ENCODE data around the gene SYT8.
"Not testable (repeated sequence)": the region's sequence is repeated elsewhere in the genome, so short reads cannot be mapped to it uniquely, and the experiment has no call there.

SYT8 gene

DNA sequence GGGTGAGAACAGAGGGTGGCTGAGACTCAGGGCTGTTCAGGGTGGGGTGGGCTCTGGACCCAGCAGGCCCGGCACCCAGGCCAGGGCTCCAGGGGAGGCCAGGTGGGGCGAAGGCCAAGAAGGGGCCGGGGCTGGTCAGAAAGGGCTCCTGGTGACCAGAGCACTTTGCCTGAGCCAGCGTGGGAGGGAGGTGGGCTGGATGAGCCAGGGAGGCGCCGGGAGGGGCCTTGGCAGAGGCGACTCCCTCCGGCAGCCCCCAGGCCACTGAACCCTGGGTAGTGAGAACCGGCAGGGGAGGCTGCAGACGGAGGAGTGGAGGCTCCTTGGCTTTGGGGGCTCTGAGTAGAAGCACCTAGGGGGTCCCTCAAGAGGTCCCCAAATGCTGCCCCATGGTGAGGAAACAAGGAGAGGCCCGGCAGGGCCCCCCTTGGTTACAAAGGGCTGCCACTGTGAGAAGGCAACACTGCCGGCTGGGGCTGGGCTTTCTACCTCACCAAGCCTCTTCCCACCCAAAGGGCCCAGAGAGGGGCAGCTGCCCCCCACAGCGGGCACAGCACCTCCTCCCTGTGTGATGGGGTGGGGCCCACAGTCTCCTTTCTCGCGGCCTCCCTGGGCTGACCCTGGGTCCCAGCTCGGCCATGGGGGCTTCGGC is 39.8 kb downstream of the SYT8 start:
- DNase-seq = not testable (repeated sequence)

DNA sequence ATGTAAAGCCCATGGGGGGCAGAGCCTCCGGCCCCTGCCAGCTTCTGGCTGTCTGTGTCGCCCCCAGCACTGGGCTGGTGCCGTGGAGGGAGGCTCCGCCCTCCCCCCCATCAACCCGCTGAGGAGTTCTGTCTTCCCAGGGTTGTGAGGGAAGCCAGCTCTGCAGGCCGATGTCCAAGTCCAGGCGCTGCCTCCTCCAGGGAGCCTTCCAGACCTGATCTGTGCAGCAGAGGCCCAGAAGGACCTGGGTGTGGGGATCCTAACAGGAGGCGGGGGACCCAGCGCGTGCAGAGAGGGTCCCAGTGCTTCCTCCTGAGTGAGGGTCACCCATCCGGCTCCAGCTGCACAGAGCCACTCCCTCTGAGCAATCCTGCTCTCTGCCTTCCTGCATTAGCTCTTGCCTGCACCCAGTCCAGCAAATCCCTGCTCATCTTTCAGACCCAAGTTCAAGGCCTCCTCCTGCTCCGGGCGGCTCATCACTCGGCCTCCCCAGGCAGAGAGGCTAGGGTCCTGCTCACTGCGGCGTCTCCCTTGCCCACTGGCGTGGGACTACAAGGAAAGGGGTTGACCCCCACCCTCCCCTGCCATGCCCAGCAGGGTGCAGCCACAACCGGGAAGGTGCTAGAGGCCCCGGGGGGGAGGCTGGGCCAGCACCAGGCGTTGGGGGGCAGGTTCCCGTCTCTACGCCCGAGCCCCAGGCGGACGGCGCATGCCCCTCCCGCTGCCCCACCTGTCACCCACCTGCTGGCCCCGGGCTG is 40.5 kb downstream of the SYT8 start:
- no peak for DNase-seq

DNA sequence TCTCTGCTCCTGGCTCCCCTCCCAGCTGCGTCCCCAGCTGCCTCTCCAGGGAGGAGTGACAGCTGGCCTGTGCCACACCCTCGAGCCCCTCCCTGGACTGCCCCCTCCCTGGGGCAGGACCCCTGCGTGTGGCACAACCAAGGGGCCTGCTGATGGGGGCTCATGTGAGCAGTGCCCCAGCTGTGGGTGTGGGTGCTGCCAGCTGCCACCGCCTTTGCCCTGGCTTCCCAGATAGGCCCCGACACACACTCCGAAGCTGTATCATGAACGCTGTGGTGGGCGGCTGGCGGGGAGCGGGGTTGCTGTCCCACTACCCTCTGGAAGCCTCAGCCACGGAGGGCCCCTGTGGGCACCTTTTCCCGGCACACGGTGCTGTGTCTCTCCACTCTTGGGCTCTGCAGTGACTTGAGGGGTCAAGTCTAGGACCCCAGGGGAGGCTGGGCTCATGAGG is 41.1 kb downstream of the SYT8 start:
- not testable (repeated sequence) for DNase-seq

DNA sequence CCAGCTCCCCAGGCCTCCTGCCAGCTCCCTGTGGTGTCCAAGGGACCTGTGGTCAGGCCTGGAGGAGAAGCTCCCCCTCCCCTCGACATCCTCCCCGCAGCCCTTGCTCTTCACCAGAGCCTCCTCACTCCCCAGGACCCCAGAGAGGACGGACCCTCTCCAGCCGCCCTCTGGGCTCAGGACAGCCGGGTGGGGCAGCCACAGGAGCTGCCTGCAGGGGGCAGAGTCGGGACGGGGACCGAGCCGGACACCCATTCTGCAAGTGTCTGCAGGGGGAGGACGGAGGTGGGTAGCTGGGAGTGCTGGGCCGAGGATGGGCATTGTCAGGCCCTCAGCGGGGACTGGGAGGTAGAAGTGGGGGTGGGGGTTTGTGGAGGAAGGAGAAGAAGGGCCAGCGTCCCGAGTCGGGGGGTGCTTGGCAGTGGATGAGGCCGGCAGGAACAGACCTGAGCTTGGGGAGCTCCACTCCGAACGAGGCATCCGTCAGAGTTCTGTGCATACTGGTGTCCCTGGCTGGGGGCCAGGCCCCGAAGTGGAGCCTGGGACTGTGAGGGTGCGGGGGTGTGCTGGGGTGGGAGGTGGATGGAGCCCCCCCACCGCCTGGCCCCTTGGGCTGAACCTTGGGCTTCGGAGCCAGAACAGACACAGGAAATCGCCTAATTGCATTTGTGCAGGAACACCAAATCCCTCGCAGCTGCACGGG is 41.7 kb downstream of the SYT8 start:
- DNase-seq = peak in 2 of 4 experiments; percentile 59 to 67

DNA sequence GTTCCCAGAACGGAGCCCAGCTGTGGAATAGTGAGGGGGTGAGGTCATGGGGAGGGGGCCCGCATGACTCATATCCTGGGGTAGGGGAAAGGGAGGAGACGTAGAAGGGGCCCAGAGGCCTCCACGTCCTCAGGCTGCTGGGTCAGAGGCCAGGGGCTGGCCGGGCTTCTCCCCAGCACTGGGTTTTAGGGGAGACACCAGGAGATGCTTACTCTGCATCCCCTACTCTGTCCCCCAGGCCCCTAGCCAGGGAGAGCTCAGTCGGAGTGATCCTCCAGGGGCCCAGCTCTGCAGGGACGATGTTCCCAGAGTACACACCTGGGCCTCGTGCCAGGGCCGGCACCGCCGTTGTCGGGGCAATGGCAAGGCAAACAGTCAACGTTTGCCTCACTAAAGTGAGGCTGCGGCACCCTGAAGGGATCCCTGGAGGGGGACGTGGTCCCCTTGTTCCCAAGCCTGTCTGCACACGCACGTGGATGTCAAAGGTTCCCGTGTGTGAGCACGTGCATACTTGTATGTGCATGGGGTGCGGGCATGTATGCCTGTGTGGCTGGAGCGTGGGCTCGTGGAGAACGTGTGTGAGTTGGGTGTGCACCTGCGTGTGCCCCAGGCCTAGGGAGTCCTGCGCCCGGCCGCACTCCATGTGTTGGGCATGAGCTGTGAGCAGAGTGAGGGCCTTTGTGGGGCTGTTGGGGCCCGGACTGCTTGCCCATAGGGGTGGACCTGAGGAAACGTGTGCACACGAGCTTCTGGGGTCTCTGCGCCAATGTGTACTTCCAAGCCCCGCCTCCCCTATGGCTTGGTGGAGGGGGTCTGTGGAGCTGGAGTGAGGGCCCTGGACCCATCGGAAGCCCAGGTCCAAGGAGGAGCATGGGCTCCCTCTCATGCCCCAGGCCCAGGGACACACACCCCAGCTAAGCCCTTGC is 42.7 kb downstream of the SYT8 start:
- DNase-seq = no peak

DNA sequence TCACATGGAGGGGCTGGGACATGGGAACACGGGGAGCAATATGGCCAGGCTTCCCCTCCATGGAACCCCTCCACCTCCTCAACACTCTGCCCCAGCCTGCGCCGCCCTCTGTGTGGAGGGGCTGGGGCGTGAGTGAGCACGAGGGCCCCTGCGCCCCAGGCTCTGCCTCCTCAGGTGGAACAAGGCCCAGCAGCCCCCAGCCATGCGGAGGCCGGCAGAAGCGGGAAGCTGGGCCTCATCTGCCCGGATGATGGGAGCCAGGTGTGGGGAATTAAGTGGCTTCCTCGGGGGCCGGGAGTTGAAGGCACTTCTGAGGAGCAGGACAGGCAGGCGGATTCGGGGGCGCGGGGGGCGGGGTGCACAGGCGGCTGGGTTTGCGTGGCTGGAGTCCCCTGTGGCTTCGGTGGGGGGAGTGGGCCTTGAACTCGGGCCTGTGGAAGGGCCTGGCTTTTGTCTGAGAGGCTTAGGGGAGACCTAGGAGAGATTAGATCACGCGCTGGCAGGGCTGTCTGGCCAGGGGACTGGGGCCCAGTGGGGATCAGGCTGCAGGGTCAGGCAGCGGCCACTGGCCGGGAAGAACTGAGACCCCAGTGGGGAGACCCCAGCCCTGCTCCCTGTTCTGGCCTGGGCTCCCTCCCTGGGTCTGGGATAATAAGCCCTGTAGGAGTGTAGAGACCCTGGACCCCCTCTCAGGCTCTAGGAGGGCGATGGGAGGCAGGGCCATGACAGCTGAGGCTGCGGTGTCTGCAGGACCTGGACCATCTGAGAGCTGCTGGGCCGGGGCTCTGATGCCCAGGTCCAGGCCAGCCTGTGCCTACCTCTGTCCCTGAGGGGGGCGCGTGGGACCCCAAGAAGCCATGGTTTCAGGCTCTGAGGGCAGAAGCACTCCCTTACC is 43.6 kb downstream of the SYT8 start:
- DNase-seq = no peak

DNA sequence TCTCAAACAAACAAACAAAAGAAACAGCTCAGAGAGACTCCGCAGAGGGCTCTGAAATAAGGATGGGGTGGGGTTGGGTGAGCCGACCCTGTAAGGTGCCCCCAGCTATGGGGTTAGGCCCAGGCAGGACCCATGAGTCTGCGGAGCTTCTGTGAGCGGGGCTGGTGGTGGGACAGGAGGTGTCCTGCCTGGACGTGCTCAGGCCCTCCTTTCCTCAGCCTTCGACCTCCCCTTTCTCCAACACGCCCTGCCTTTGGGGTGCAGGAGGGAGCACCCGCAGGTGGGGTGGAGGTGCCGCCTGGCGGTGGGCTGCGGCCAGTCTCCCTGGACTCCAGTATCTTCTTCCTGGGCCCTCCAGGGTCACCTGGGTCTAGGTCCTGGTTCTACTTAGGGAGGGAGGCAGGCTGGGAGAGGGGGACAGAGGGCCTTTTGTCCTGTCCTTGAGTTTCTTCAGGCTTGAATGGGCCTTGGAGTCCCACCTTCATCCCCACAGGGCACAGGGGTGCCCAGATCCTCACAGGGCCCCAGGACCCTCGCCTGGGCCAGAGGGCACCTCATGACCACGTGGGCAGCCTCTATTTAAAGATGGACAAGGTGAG is 44.7 kb downstream of the SYT8 start:
- DNase-seq = no peak

DNA sequence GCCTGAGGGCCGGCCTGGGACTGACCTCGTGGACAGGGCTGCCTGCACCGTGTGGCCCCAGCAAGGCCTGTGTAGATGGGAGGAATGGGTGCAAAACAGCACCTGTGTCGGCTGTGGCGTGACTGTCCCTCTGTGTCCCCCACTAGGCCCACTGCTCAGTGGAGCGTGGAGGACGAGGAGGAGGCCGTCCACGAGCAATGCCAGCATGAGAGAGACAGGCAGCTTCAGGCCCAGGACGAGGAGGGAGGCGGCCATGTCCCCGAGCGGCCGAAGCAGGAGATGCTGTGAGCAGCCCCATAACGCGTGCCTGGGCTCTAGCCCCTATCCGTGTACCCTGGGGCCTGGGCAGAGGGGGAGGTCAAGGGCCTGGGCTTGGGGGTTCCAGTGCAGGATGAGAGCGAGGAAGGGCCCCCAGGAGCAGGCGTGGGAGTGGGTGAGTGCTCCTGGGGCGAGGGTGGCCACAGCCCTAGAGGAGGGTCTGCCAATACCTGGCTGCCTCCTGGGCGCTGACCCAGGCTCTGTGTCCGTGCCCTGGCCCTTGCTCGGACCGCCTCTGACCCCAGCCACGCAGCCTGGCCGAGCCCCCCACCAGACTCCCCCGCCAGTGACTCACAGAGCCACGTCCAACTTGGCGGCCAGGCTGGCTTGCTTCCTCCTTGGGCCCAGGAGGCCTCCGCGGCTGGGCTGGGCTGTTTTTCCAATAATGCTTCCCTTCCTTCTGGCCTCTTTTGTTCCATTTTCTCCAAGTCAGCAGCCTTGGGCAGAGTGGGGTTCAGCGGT is 45.3 kb downstream of the SYT8 start:
- peak; percentile 57 to 79 (median 70) for DNase-seq

DNA sequence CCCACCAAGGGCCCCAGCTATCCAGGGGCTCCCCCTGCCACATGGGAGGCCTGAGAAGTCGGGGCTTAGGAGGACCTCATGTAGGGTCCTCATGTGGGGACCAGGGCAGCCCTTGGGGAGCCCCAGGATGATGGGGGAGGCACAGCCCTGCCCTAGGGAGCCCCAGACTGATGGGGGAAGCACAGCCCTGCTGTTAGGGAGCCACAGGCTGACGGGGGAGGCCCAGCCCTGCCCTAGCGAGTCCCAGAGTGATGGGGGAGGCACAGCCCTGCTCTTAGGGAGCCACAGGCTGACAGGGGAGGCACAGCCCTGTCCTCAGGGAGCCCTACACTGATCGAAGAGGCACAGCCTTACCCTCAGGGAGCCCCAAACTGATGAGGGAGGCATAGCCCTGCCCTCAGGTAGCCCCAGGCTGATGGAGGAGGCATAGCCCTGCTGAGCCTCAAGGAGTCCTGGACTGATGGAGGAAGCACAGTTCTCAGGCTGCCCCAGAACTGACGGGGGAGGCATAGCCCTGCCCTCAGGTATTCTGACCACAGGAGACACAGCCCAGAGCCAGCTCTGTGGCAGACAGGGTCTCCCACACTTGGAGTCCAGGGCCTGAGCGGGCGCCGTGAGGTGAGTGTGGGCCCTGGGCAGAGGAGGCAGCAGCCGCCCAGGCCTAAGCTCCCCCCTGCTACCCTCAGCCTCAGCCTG is 46.1 kb downstream of the SYT8 start:
- DNase-seq = no peak

DNA sequence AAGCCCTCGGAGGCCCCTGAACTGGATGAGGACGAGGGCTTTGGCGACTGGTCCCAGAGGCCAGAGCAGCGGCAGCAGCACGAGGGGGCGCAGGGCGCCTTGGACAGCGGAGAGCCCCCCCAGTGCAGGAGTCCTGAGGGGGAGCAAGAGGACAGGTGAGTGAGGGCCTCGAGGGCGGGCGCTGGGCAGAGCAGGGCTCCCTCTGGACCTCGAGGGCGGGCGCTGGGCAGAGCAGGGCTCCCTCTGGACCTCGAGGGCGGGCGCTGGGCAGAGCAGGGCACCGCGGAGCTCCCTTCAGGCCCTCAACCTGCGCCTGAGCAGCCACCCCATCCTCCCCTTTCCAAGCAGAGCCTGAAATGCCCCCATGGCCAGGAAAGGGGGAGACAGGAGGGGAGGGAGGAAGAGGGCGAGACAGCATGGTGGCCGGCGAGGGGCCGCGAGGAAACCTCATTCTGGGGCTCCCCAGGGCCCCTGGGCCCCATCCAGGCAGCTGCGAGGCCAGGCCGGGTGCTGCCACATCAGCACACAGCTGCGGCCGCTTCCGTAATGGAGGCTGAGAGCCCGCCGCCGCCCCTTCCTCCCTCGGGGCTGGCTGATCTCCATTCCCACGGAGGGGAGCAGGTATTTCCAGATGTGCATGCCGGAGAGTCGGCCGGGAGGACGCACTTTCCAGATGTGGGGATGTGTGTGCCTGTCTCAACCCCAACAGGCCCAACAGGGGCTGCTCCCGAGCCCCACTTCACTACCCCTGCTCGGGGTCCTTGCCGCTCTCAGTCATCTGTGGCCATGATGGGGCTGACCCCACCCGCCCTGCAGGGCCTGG is 46.9 kb downstream of the SYT8 start:
- peak in 2 of 4 experiments; percentile 43 to 46 for DNase-seq

DNA sequence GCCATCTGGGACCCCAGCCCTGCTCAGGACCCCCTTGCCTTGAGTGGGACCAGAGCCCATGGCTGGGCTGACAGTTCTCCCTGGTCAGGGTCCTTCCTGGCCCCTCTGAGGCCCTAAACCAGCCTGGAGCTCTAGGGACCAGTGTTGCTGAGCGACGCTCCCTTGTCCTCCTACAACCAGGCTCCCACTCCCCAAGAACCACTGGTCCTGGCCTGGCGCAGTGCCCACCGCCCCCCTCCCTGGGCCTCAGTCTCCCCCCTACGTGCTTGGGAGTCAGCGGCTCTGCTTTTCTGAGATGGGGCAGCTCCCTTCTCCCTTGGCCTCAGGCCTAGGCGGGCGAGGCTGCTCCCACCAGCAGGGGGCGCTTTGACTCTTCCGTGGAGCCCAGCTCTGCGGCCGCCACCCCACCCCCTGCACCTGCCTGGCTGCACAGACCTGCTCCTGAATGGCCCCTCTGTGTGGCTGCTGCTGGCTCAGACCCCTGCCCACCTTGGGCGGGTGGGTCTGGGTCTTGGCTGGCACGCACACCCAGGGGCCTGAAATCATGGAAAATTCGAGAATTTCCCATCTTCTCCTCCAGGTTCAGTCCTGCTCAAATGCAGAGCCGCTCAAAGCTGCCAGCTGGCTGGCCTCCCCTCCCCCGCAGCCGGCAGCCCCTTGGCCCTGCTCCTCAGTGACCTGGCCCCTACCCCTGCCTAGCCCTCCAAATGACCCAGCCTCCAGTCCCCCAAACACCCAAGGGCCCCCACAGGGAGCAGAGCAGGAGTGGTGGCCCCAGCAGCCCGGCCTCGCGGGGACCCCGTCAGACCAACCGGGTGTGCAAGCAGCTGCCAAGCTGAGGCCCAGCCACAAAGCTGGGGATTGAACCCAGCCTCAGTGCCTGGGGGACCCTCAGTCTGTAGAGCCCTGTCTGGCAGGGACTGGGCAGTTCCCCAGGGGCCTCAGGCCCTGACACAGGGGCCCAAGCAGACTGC is 47.8 kb downstream of the SYT8 start:
- peak; percentile 73 to 91 (median 82) for DNase-seq

DNA sequence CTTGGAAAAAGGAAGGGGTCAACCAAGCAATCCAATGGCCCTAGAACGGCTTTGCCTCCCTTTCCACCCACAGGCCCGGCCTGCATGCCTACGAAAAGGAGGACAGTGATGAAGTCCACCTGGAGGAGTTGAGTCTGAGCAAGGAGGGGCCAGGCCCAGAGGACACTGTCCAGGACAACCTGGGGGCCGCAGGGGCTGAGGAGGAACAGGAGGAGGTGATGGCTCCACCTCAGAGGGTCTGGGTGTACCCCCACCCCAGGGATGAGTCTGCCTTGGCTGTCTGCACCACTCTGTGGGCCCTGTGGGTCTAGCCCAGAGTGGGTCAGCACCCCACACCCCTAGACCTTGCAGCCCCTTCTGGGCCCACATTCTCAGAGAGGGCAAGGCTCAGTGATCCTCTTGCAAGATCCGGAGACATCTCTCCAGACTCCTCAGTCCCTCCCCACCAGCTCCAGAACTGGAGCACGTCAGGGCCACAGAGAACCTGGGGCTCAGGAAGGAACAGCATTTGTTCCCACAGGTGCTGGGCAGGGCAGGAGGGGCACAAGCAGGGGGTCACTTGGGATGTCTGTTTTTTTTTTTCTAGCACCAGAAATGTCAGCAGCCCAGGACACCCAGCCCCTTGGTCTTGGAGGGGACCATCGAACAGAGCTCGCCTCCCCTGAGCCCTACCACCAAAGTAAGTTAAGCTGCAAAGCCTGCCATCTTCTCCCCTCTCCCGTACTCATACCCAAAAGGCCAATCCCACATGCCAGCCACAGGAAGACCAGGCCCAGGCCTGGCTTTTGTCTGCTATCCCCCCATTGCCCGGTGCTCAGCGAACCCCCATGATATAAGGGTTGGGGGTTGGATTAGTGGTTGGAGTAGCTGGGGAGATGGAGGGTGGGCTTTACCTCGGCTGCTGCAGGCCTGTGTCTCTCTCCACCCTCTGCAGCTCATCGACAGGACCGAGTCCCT is 48.8 kb downstream of the SYT8 start:
- DNase-seq = no peak

DNA sequence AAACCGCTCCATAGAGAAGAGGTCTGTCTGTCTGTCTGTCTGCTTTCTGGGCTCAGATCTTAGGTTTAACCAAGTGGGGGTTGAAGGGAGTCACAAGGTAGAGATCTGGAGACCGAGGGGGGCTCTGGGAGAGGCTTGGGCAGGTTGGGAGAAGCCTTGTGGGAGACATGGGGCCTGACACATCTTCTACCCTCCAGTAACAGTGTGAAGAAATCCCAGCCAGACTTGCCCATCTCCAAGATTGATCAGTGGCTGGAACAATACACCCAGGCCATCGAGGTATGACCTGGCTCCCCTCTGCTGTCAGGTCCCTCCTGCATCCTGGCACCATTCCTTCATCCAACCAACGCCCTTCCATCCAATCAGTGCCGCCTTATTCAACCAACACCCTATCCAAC is 49.5 kb downstream of the SYT8 start:
- DNase-seq = no peak

DNA sequence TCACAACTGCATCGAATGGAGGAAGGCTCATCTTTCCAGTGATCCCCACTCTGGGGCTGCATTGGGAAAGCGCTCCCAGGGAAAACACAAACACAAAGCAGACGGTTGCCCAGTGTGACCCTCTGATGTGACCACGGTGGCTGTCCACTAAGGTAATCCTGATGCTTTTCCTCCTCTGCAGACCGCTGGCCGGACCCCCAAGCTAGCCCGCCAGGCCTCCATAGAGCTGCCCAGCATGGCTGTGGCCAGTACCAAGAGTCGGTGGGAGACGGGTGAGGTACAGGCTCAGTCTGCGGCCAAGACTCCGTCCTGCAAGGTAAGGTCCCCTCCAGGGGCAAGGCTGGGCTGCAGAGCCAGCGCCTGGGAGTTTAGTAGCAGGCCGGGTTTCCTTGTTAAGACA is 51.8 kb downstream of the SYT8 start:
- not testable (repeated sequence) for DNase-seq

Measured in suppressor macrophage (primary cell).